CD4-positive, CD25-positive, alpha-beta regulatory T cell (primary cell): ENCODE data around the gene HOXD13. TPM values are rescaled to one million over a fixed set of nuclear protein-coding genes. Genes with fewer than 3 reads are reported as not detected.

ENCODE experiments used
- ATAC-seq, 2 donors: fragments of 150-1000 bp; cut with Tn5 transposase; one replicate each; pipeline ENCODE4 v1.10.0; 2021; ENCODE audit warnings: low read depth in 2 of 2, moderate number of reproducible peaks in 2 of 2, moderate library complexity in 1 of 2
- DNase-seq, 3 donors: peaks; one replicate each; pipeline versions ENCODE4 v3.0.0 to v3.0.0-alpha.2; 2012 to 2022; ENCODE audit warnings: mixed read lengths in 1 of 3
- H3K27ac ChIP-seq: one replicate; pipeline ENCODE4 v1.7.0; 2013; ENCODE audit warnings: mild to moderate bottlenecking, low read length; ENCODE audit not compliant: insufficient read depth, poor library complexity, severe bottlenecking
- H3K27me3 ChIP-seq: one replicate; pipeline ENCODE4 v1.7.0; 2013; ENCODE audit warnings: low read length; ENCODE audit not compliant: control insufficient read depth, insufficient read depth
- H3K36me3 ChIP-seq: one replicate; pipeline ENCODE4 v1.7.0; 2013; ENCODE audit warnings: mild to moderate bottlenecking, low read length, moderate library complexity; ENCODE audit not compliant: control insufficient read depth, insufficient read depth
- H3K4me1 ChIP-seq: 2 replicates; pipeline ENCODE4 v1.7.0; 2013; ENCODE audit warnings: mild to moderate bottlenecking, low read length; ENCODE audit not compliant: insufficient read depth, control insufficient read depth, poor library complexity, severe bottlenecking
- H3K4me3 ChIP-seq: one replicate; pipeline ENCODE4 v1.7.0; 2013; ENCODE audit warnings: low read depth, mild to moderate bottlenecking, low read length, moderate library complexity
- H3K9me3 ChIP-seq, 2 experiments: 1 replicate in 1 of 2; 2 replicates in 1 of 2; pipeline ENCODE4 v1.7.0; 2013; ENCODE audit warnings: low read length in 2 of 2, mild to moderate bottlenecking in 1 of 2, moderate library complexity in 1 of 2; ENCODE audit not compliant: control insufficient read depth in 2 of 2
- H3K27ac Mint-ChIP-seq, 3 donors: one replicate each; pipeline ENCODE4 v1.8.0; 2020 to 2022; ENCODE audit warnings: mild to moderate bottlenecking in 3 of 3, mixed read lengths in 3 of 3, moderate library complexity in 2 of 3
- H3K27me3 Mint-ChIP-seq: one replicate; pipeline ENCODE4 v1.8.0; 2022; ENCODE audit warnings: mild to moderate bottlenecking, mixed read lengths
- H3K36me3 Mint-ChIP-seq: one replicate; pipeline ENCODE4 v1.8.0; 2020; ENCODE audit warnings: mixed read lengths
- H3K4me1 Mint-ChIP-seq, 4 donors: one replicate each; pipeline ENCODE4 v1.8.0; 2020 to 2022; ENCODE audit warnings: mixed read lengths in 4 of 4, mild to moderate bottlenecking in 1 of 4
- H3K4me3 Mint-ChIP-seq, 4 donors: one replicate each; pipeline ENCODE4 v1.8.0; 2020 to 2022; ENCODE audit warnings: mild to moderate bottlenecking in 4 of 4, mixed read lengths in 4 of 4, moderate library complexity in 3 of 4
- H3K9me3 Mint-ChIP-seq, 7 donors: one replicate each; pipeline ENCODE4 v1.8.0; 2020 to 2022; ENCODE audit warnings: mixed read lengths in 7 of 7, mild to moderate bottlenecking in 3 of 7, moderate library complexity in 2 of 7
- polyA plus RNA-seq, 4 donors: library from polyadenylated mRNA; unstranded; fragments of 300-500 nt; fragmentation: Illumina TruSeq; gene quantifications; one replicate each; pipeline ENCODE4 v1.2.3, GENCODE V29; 2021
- total RNA-seq: library from RNA; stranded (reverse); gene quantifications from one replicate; pipeline ENCODE4 v1.2.3, GENCODE V29; 2022

HOXD13 gene
- total and polyA plus RNA-seq, 5 donors from 2014 or later = not detected

DNA sequence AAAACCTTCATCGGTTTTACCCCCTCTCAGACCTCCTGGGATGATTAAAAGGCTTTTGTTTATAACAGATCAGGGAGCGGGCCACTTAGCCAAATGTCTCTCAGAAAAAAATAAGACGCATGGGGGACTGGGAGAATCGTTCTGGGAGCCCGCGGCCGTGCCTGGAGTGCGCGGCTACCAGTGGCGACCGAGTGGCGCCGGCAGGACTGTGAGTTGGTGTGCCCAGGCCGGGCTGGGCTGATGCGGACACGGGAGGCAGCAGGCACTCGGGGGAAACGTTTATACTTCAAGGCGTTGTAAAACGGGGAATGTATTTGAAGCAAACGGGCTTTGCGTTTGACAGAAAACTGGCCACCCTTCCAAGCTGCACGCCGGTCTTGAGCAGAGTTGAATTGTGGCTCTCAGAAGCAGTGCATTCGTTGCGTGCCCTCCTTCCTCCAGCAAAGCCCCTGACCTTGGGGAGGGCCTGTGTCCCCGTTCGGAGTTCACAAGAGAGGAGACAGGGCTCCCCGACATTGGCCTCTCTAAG, 19.4 kb downstream of the HOXD13 start:
- Histone ChIP-seq H3K27ac (no peak overlapping the region), H3K9me3 (peaks cover 0 to 20% of the 10 kb centered on the region in 2 experiments), H3K27me3 (peaks cover 56% of the 10 kb centered on the region), H3K4me1 (peaks cover 3% of the 10 kb centered on the region), H3K4me3 (no peak overlapping the region), H3K36me3 (no peaks in the 10 kb centered on the region)
- peak overlapping the region in 1 of 3 donors; percentile 56 for H3K27ac Mint-ChIP-seq
- no peak overlapping the region for H3K4me3 Mint-ChIP-seq
- peaks cover 0 to 21% (median 2%) of the 10 kb centered on the region in 7 donors for H3K9me3 Mint-ChIP-seq
- H3K36me3 Mint-ChIP-seq = peaks cover 4% of the 10 kb centered on the region
- peaks cover 85% of the 10 kb centered on the region for H3K27me3 Mint-ChIP-seq
- peaks cover 0 to 17% (median 8%) of the 10 kb centered on the region in 4 donors for H3K4me1 Mint-ChIP-seq
- DNase-seq (no peak), ATAC-seq (no peak)

DNA sequence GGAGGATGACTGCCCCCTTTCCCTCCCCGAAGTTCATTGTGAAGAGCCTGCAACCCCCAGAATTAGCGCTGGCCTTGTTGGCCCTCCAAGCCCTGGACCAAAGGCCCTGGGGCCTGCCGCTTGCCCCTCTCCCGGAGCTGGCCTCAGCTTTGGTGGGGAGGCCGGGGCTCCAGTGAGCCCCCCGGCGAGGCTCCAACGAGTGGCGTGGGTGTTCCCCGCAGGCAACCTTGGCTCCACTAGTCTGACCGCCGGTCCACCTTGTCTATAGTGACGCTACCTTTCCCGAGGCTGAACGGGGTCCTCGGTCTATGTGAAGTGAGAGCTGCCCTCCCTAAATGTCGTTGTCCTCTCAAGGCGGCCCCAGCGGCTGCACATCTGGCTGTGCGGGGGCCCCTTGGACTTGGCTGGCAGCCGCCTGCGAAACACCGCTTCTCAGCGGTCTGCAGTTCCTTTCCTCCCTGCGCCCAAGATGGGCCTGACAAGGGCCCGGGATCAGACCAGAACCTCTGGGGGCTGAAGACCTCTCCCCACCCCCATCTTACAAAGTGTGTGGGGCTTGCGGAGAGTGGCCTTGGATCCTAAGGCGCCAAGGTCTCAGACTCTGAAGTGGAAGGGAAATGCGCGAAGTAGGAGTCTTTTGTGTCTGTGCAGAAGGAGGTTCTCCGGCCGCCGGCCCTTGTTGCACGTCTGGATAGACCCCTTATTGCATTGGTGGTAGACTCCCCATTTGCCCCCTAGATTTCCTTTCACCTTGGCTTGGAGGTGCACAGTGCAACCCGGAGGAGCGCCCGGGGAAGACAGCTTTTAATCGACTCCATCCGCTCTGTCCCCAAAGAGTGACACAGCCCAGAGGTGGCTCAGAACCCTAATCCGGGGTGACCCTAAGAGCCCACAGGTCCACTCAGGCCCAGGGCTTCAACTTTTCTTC, 20.1 kb downstream of the HOXD13 start:
- Histone ChIP-seq H3K27me3 (peaks cover 59% of the 10 kb centered on the region), H3K4me3 (no peak overlapping the region), H3K9me3 (peaks cover 0 to 26% of the 10 kb centered on the region in 2 experiments), H3K36me3 (no peaks in the 10 kb centered on the region), H3K4me1 (no peaks in the 10 kb centered on the region), H3K27ac (no peak overlapping the region)
- Mint-ChIP-seq H3K36me3 (peaks cover 4% of the 10 kb centered on the region), H3K4me1 (peaks cover 0 to 14% (median 7%) of the 10 kb centered on the region in 4 donors), H3K27me3 (peaks cover 88% of the 10 kb centered on the region), H3K9me3 (peaks cover 0 to 22% (median 2%) of the 10 kb centered on the region in 7 donors), H3K4me3 (peak overlapping the region in 2 of 4 donors; percentile 22 to 54), H3K27ac (no peak overlapping the region)
- DNase-seq (no peak), ATAC-seq (no peak)

DNA sequence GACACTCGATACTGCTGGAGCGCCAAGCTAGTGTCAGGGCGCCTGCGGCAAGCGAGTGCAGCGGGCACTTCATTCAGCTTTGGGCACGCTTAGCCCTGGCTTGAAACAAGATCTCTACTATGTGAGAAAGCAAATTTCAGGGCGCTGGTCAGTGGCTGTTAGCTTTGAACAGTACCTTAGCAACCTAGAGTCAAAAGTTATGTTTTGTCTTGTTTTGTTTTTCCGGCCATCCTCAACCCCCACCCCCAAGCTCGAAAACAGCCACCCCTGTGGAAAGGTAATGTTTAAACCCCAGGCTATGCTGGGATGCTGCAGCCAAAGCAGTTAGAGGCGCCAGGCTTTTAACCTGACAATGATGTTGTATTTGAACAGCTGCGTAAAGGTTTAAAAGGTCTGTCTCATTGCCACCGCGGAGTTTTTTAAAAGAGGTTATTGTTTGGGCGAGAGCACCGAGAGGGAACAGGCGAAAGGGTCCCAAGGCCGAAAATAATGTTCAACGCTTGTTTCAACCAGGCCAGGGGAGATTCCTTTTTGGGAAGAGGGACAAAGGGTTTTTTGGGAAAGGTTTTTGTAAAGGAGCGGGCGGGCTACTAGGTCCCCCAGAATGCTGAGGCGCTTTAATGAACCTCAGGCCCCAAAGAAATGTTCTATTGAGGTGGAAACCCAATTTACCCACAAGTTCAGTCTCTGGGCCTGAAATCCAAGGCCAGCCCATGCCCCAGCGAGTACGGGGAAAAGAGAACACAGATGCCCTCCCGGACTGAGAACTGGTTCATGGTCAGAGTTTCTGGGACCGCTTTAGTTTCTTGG, 21.8 kb downstream of the HOXD13 start:
- ATAC-seq (no peak), DNase-seq (no peak)
- Mint-ChIP-seq H3K4me3 (no peak overlapping the region), H3K27ac (no peak overlapping the region), H3K36me3 (peaks cover 5% of the 10 kb centered on the region), H3K4me1 (peaks cover 4 to 8% (median 6%) of the 10 kb centered on the region in 4 donors), H3K9me3 (peaks cover 0 to 22% (median 3%) of the 10 kb centered on the region in 7 donors), H3K27me3 (peaks cover 91% of the 10 kb centered on the region)
- Histone ChIP-seq H3K27me3 (peaks cover 69% of the 10 kb centered on the region), H3K36me3 (no peaks in the 10 kb centered on the region), H3K27ac (no peak overlapping the region), H3K9me3 (peaks cover 3 to 24% of the 10 kb centered on the region in 2 experiments), H3K4me3 (no peak overlapping the region), H3K4me1 (no peaks in the 10 kb centered on the region)

DNA sequence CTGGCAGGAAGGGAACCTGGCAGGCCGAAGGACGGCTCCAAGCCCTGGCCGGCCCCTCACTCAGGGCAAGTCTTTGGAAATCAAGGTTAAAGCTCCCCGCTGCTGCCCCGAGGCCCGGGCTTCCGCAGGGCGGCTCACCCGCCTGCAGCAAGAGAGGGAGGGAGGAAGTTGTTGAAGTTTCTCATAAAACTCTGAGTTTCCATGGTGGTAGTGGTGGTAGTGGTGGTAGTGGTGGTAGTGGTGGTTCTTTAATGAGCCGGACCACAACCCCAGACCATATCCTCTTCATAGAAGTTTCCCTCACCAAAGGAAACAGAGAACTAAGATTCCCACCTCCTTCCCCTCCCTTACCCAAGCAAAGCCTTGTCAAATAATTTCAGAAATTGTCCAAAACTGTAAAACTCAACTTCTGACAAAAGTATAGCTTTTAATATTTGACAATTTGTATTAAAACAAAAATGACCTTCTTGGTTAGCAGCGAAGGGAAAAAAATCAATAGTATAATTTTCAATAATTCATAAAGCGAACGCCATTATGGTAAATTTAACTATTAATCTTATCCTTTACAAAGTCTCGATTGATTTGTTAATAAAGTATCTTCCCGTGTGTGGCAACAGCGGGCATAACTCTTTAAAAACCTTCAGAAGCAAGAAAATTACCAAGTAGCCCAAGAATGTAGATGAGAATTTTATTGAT, 22.6 kb downstream of the HOXD13 start:
- Histone ChIP-seq H3K27ac (no peak overlapping the region), H3K4me1 (no peaks in the 10 kb centered on the region), H3K36me3 (no peaks in the 10 kb centered on the region), H3K4me3 (no peak overlapping the region), H3K9me3 (peaks cover 6 to 22% of the 10 kb centered on the region in 2 experiments), H3K27me3 (peaks cover 70% of the 10 kb centered on the region)
- Mint-ChIP-seq H3K36me3 (peaks cover 3% of the 10 kb centered on the region), H3K4me3 (no peak overlapping the region), H3K27me3 (peaks cover 90% of the 10 kb centered on the region), H3K4me1 (peaks cover 0 to 8% (median 5%) of the 10 kb centered on the region in 4 donors), H3K27ac (no peak overlapping the region), H3K9me3 (peaks cover 0 to 25% (median 3%) of the 10 kb centered on the region in 7 donors)
- no peak for ATAC-seq
- DNase-seq = no peak

DNA sequence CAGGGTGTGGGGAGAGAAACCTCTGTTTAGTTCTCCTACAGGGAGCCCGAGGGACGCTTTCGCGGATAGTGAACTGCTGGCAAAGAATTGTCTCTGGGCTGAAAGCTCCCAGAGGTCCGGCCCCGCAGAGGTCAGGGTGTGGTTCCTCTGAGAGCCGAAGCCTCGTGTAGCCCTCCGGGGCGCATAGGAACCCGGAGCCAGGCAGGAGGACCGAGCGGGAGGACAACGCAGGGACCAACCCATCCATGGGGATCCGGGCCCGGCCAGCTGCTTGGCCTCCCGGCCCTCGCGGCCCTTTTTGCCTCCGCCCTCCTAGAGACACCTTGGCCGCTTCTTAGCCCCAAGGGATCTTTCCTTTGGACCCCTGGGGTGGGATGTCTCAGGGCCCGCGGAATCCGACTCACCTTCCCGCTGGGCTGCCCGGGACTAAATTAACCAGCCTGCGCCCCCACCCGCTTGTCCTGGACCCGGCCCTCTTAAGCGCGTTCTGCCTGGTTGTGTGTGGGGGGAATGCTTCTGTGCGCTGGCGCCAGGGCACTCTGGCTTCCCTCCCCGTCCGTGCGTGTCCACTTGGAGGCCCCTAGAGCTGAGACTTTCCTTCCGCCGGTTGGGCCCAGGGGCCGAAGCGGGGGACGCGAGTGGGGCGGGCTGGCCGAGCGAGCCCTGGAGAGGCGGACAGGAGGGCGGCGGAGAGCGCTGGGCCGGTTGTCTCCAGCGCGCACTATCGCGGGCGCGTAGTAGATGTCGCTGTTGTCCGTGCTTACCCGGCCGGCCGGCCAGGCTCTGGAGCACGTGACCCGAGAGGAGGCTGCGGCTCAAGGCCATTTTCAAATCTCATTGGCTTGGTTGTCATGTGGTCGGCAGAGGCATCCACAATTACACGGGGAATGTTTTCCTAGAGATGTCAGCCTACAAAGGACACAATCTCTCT, 23.6 kb downstream of the HOXD13 start, which contains the start of gene HOXD10:
TSS of gene HOXD10 (plus strand) at position 896 of the 931 bp plus-strand sequence. CDS start 56 bp downstream, outside the sequence.
- H3K27me3 ChIP-seq = peaks cover 70% of the 10 kb centered on the region
- DNase-seq (no peak), ATAC-seq (no peak)
- peak within 1 kb of the TSS in 1 of 3 donors; percentile 83 for H3K27ac Mint-ChIP-seq
- H3K9me3 Mint-ChIP-seq = peaks cover 0 to 23% (median 3%) of the 10 kb centered on the region in 7 donors
- H3K27ac ChIP-seq = no peak within 1 kb of the TSS
- H3K9me3 ChIP-seq = peaks cover 7 to 18% of the 10 kb centered on the region in 2 experiments
- H3K36me3 ChIP-seq = no peaks in the 10 kb centered on the region
- peaks cover 3% of the 10 kb centered on the region for H3K36me3 Mint-ChIP-seq
- peaks cover 3 to 8% (median 5%) of the 10 kb centered on the region in 4 donors for H3K4me1 Mint-ChIP-seq
- no peaks in the 10 kb centered on the region for H3K4me1 ChIP-seq
- H3K4me3 ChIP-seq = no peak within 1 kb of the TSS
- H3K27me3 Mint-ChIP-seq = peaks cover 90% of the 10 kb centered on the region
- peak within 1 kb of the TSS in 1 of 4 donors; percentile 69 for H3K4me3 Mint-ChIP-seq

DNA sequence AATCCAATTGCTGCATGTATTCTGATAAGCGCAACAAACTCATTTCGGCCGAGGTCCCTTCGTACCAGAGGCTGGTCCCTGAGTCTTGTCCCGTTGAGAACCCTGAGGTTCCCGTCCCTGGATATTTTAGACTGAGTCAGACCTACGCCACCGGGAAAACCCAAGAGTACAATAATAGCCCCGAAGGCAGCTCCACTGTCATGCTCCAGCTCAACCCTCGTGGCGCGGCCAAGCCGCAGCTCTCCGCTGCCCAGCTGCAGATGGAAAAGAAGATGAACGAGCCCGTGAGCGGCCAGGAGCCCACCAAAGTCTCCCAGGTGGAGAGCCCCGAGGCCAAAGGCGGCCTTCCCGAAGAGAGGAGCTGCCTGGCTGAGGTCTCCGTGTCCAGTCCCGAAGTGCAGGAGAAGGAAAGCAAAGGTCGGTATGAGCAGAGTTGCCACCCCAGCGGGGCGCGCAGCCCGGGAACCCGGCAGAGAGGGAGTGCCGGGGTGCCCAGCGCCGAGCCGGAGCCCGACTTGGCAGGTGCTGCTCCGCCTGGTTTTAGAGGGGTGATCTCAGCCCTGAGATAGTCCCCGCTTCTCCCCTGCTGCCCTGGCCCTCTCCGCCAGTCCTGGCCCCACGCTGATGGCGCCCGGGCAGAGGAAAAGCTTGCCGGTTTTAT, 24.8 kb downstream of the HOXD13 start:
- no peak overlapping the region for H3K4me3 ChIP-seq
- Mint-ChIP-seq H3K4me1 (peaks cover 2 to 6% (median 5%) of the 10 kb centered on the region in 4 donors), H3K9me3 (peaks cover 0 to 18% (median 3%) of the 10 kb centered on the region in 7 donors), H3K27me3 (peaks cover 83% of the 10 kb centered on the region), H3K36me3 (peaks cover 3% of the 10 kb centered on the region), H3K4me3 (peak overlapping the region in 1 of 4 donors; percentile 69), H3K27ac (peak overlapping the region in 1 of 3 donors; percentile 83)
- peaks cover 68% of the 10 kb centered on the region for H3K27me3 ChIP-seq
- no peaks in the 10 kb centered on the region for H3K36me3 ChIP-seq
- DNase-seq (no peak), ATAC-seq (no peak)
- peaks cover 4% of the 10 kb centered on the region for H3K4me1 ChIP-seq
- no peak overlapping the region for H3K27ac ChIP-seq
- H3K9me3 ChIP-seq = peaks cover 7 to 16% of the 10 kb centered on the region in 2 experiments
